Endothelial cell of umbilical vein (primary cell): ENCODE measurements around the gene KIZ. TPM values are rescaled to one million over a fixed set of nuclear protein-coding genes. Genes with fewer than 3 reads are reported as not detected.

Experiments used
- BruUV-seq: library from RNA; stranded (reverse); fragments of 400-500 nt; replicated peaks from 2 replicates; lab custom pipeline; 2021; lab: Mats Ljungman, UMichigan
- CTCF ChIA-PET: fragments of 300-600, 350-600 bp; sonication (Branson Sonifier 250); formaldehyde crosslinking; loops from one replicate; lab custom pipeline; 2021; ENCODE audit warnings: antibody characterized with exemption, inconsistent platforms; lab: Charles Lee
- POLR2A ChIA-PET: fragments of 300-600, 350-600 bp; sonication (Branson Sonifier 250); formaldehyde crosslinking; loops from one replicate; lab custom pipeline; 2021; ENCODE audit warnings: antibody characterized with exemption, inconsistent platforms; lab: Charles Lee
- DNase-seq: peaks from one replicate; pipeline ENCODE4 v3.0.0-alpha.2; 2011; ENCODE audit warnings: low read depth, low spot score
- FAIRE-seq: peaks from 2 replicates; lab custom pipeline; 2011; peaks lifted over from hg19 to GRCh38; lab: Jason Lieb, UNC
- H2AFZ ChIP-seq: 2 replicates; pipeline ENCODE4 v1.6.0; 2012; ENCODE audit warnings: low read depth, low read length, control low read depth, inconsistent platforms
- H3K27ac ChIP-seq: 2 replicates; pipeline ENCODE4 v1.5.1; 2011; ENCODE audit warnings: low read depth, mild to moderate bottlenecking, control low read depth, low read length, moderate library complexity; ENCODE audit not compliant: insufficient read depth
- H3K27me3 ChIP-seq, 2 experiments: 2 replicates each; pipeline versions ENCODE4 v1.6.0 to v1.6.1; 2011; ENCODE audit warnings: low read length in 2 of 2, mixed read lengths in 1 of 2; ENCODE audit not compliant: control insufficient read depth in 2 of 2, insufficient read depth in 2 of 2
- H3K36me3 ChIP-seq, 2 experiments: 2 replicates in 1 of 2; 3 replicates in 1 of 2; pipeline ENCODE4 v1.5.1; 2011; ENCODE audit warnings: low read length in 2 of 2, mild to moderate bottlenecking in 1 of 2, moderate library complexity in 1 of 2; ENCODE audit not compliant: control insufficient read depth in 2 of 2, insufficient read depth in 2 of 2; ENCODE audit errors: extremely low read depth in 1 of 2
- H3K4me1 ChIP-seq: 3 replicates; pipeline ENCODE4 v1.5.1; 2011; ENCODE audit warnings: mild to moderate bottlenecking, low read length; ENCODE audit not compliant: control insufficient read depth, insufficient read depth; ENCODE audit errors: extremely low read depth
- H3K4me2 ChIP-seq: 2 replicates; pipeline ENCODE4 v1.6.1; 2011; ENCODE audit warnings: low read length, control low read depth, mixed read lengths; ENCODE audit not compliant: insufficient read depth
- H3K4me3 ChIP-seq, 3 experiments: fragments of 200-600 bp in 1 of 3; sonication (generic), shearing (Covaris generic) in 1 of 3; replicated peaks in 1 of 3; 2 replicates each; pipeline ENCODE4 v1.5.1; 2011 to 2016; ENCODE audit warnings: control low read depth in 3 of 3, low read length in 3 of 3, mild to moderate bottlenecking in 2 of 3, inconsistent platforms in 1 of 3, low read depth in 1 of 3, moderate library complexity in 1 of 3; ENCODE audit not compliant: insufficient read depth in 1 of 3
- H3K79me2 ChIP-seq: 2 replicates; pipeline ENCODE4 v1.6.0; 2012; ENCODE audit warnings: low read length, inconsistent platforms; ENCODE audit not compliant: control insufficient read depth, insufficient read depth
- H3K9ac ChIP-seq: replicated peaks from 2 replicates; pipeline ENCODE3; 2011; ENCODE audit warnings: low read length, control low read depth; ENCODE audit not compliant: insufficient read depth; ENCODE audit errors: extremely low read depth
- H3K9me1 ChIP-seq: replicated peaks from 3 replicates; pipeline ENCODE4 v1.6.0; 2011; ENCODE audit warnings: mild to moderate bottlenecking, low read length; ENCODE audit not compliant: control insufficient read depth, insufficient read depth; ENCODE audit errors: extremely low read depth
- H3K9me3 ChIP-seq: replicated peaks from 2 replicates; pipeline ENCODE4 v1.5.1; 2012; ENCODE audit warnings: low read length, inconsistent platforms; ENCODE audit not compliant: control insufficient read depth, insufficient read depth
- H4K20me1 ChIP-seq: replicated peaks from 2 replicates; pipeline ENCODE3; 2011; ENCODE audit warnings: mild to moderate bottlenecking, low read length; ENCODE audit not compliant: control insufficient read depth, insufficient read depth; ENCODE audit errors: extremely low read depth
- EZH2 ChIP-seq: IDR thresholded peaks from 2 replicates; pipeline ENCODE4 v1.6.1; 2012; ENCODE audit warnings: borderline replicate concordance, low read depth, mild to moderate bottlenecking, moderate library complexity, low read length, inconsistent platforms; ENCODE audit not compliant: severe bottlenecking
- FOS ChIP-seq: IDR thresholded peaks from 2 replicates; pipeline ENCODE4 v1.6.1; 2011; ENCODE audit warnings: mild to moderate bottlenecking, low read length, moderate library complexity, borderline replicate concordance; ENCODE audit not compliant: insufficient read depth
- GATA2 ChIP-seq: IDR thresholded peaks from 2 replicates; pipeline ENCODE4 v1.7.0; 2011; ENCODE audit warnings: low read depth, mild to moderate bottlenecking, moderate library complexity, mixed read lengths, low read length; ENCODE audit not compliant: insufficient read length, insufficient read depth
- JUN ChIP-seq: IDR thresholded peaks from 2 replicates; pipeline ENCODE4 v1.6.1; 2011; ENCODE audit warnings: borderline replicate concordance, low read depth; ENCODE audit not compliant: insufficient read length, insufficient read depth
- MYC ChIP-seq: IDR thresholded peaks from one replicate; pipeline ENCODE4 v1.6.1; 2011; ENCODE audit warnings: mild to moderate bottlenecking, low read depth, low read length
- POLR2A ChIP-seq: IDR thresholded peaks from 2 replicates; pipeline ENCODE4 v1.6.1; 2012; ENCODE audit warnings: low read depth, mild to moderate bottlenecking, control low read depth, low read length
- POLR2AphosphoS5 ChIP-seq: IDR thresholded peaks from 2 replicates; pipeline ENCODE4 v1.6.1; 2012; ENCODE audit warnings: low read depth, mild to moderate bottlenecking, control low read depth, low read length, moderate library complexity; ENCODE audit not compliant: insufficient read depth
- dilution Hi-C: fragments of 300-500 bp; cut with MboI; formaldehyde crosslinking; loops from one replicate; pipeline ENCODE4 v1.15.0; 2019; ENCODE audit warnings: low sequenced_read_pairs; ENCODE audit not compliant: extremely low pct_ligation_motif_present
- intact Hi-C: fragments of 100-400 bp; cut with micrococcal nuclease; formaldehyde crosslinking; loops from one replicate; pipeline ENCODE4 v1.10.0; 2022
- polyA plus RNA-seq, 4 experiments: library from polyadenylated mRNA; depleted of rRNA in 3 of 4; stranded (reverse) in 3 of 4; unstranded in 1 of 4; fragments of >200 nt; gene quantifications; 2 replicates each; pipeline versions ENCODE4 v1.2.1 to v1.2.3, GENCODE V29; 2011 to 2012; ENCODE audit warnings: missing spikeins in 1 of 4
- total RNA-seq: library from RNA; stranded (reverse); gene quantifications from 2 replicates; pipeline ENCODE4 v1.2.3, GENCODE V29; 2021
- TF ChIP-seq, protein P1 (sequence below), 2 donors: IDR thresholded peaks; 1 replicate in 1 of 2; 2 replicates in 1 of 2; pipeline ENCODE4 v1.5.1; 2011; ENCODE audit warnings: low read length in 2 of 2, mild to moderate bottlenecking in 2 of 2, moderate library complexity in 2 of 2, control low read depth in 1 of 2, inconsistent platforms in 1 of 2, low read depth in 1 of 2; ENCODE audit not compliant: insufficient read depth in 1 of 2; ENCODE audit errors: extremely low read depth in 1 of 2
- TF ChIP-seq, protein P2 (sequence below): IDR thresholded peaks from 2 replicates; pipeline ENCODE4 v1.6.1; 2011; ENCODE audit not compliant: insufficient read depth, insufficient read length

Gene KIZ
- total and polyA plus RNA-seq, 2 donors (not counting 3 experiments of a cell fraction or from before 2014, with no cell fraction given), result 3.9 to 7.3 TPM

GRCh38 chr20:21136015-21136732 lies 10.3 kb downstream of the KIZ start:
- Histone ChIP-seq H3K9me3 (no peaks in the 10 kb centered on the region), H4K20me1 (no peaks in the 10 kb centered on the region), H3K4me1 (no peaks in the 10 kb centered on the region), H3K4me2 (no peak overlapping the region), H3K9ac (no peak overlapping the region), H2AFZ (no peak overlapping the region), H3K9me1 (no peaks in the 10 kb centered on the region), H3K27ac (no peak overlapping the region), H3K36me3 (no peaks in the 10 kb centered on the region), H3K4me3 (no peak overlapping the region), H3K79me2 (no peaks in the 10 kb centered on the region), H3K27me3 (no peaks in the 10 kb centered on the region)
- ChIA-PET CTCF (interaction anchor here (0.6 to 1.2 kb wide), 3 partner anchors 8 to 415 kb away, joined by 3 to 5 read pairs (median 3); no protein-coding TSS in a partner anchor), POLR2A (no interaction called here)
- DNase-seq, result no peak
- intact Hi-C loops, result no loop called here
- BruUV-seq, result no TSS peak
- no peak for FAIRE-seq
- TF ChIP-seq GATA2 (no peak), JUN (no peak), POLR2A (no peak), FOS (no peak), MYC (no peak), EZH2 (no peak), POLR2AphosphoS5 (no peak)
- TF ChIP-seq, protein P1, sequence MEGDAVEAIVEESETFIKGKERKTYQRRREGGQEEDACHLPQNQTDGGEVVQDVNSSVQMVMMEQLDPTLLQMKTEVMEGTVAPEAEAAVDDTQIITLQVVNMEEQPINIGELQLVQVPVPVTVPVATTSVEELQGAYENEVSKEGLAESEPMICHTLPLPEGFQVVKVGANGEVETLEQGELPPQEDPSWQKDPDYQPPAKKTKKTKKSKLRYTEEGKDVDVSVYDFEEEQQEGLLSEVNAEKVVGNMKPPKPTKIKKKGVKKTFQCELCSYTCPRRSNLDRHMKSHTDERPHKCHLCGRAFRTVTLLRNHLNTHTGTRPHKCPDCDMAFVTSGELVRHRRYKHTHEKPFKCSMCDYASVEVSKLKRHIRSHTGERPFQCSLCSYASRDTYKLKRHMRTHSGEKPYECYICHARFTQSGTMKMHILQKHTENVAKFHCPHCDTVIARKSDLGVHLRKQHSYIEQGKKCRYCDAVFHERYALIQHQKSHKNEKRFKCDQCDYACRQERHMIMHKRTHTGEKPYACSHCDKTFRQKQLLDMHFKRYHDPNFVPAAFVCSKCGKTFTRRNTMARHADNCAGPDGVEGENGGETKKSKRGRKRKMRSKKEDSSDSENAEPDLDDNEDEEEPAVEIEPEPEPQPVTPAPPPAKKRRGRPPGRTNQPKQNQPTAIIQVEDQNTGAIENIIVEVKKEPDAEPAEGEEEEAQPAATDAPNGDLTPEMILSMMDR (IDR thresholded peaks at IDR 0.05; ENCODE audit: extremely low read depth in 1 of 2, insufficient read depth in 1 of 2, low read depth in 1 of 2, low read length in 2 of 2), result no peak
- TF ChIP-seq, protein P2, sequence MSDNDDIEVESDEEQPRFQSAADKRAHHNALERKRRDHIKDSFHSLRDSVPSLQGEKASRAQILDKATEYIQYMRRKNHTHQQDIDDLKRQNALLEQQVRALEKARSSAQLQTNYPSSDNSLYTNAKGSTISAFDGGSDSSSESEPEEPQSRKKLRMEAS, result no peak
- dilution Hi-C loops, result no loop called here
